Testis (tissue), 2 donors: ENCODE data around the gene YEATS2.

Source experiments
- CTCF ChIP-seq, 3 experiments: fragments of 450-650 bp in 2 of 3; fragments of 200-600 bp in 1 of 3; sonication (generic) in 1 of 3; IDR thresholded peaks; one replicate each; pipeline ENCODE4 v1.5.1; 2016 to 2019; ENCODE audit warnings: antibody characterized with exemption in 3 of 3, mild to moderate bottlenecking in 2 of 3, moderate library complexity in 1 of 3
- POLR2A ChIP-seq: fragments of 450-650 bp; IDR thresholded peaks from one replicate; pipeline ENCODE4 v1.6.1; 2017; ENCODE audit warnings: antibody characterized with exemption, mild to moderate bottlenecking, moderate library complexity

DNA sequence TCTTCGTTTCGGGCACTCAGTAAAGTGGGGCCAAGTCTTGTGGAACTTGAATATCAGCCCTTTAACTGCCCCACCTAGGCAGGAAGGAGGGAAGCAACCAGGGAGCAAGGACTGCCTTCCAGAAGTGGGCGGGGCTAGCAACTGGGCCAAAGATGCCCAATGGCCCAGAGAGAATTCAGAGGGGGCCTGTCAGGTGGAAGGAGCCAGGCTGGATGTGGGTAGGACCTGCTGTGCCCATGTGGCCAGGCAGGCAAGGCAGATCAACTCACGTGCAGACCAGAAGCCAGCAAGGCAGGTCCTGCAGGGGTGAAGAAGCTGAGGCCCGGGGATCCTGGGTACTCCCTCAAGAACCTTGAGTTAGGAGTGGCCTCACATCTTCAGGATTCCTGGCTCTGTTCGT lies 122.2 kb downstream of the YEATS2 start:
- TF ChIP-seq CTCF (IDR thresholded peaks at IDR 0.05): no peak
- no peak for TF ChIP-seq POLR2A
